H1 (cell line): ENCODE results near the gene BRME1. TPM values are rescaled to one million over a fixed set of nuclear protein-coding genes. Genes with fewer than 3 reads are reported as not detected.

Source experiments
- CTCF ChIA-PET: fragments of 300-600 bp; sonication (Branson Sonifier 250); formaldehyde crosslinking; loops from one replicate; lab custom pipeline; 2021; ENCODE audit not compliant: partially characterized antibody; lab: Charles Lee
- POLR2A ChIA-PET: fragments of 300-600 bp; sonication (Branson Sonifier 250); formaldehyde crosslinking; loops from one replicate; lab custom pipeline; 2021; ENCODE audit warnings: inconsistent platforms; ENCODE audit not compliant: partially characterized antibody; lab: Charles Lee
- DNase-seq, 2 experiments: peaks; one replicate each; pipeline versions ENCODE4 v3.0.0 to v3.0.0-alpha.2; 2010 to 2022; ENCODE audit warnings: low spot score in 2 of 2, low read depth in 1 of 2, mixed read lengths in 1 of 2
- FAIRE-seq: peaks from 2 replicates; lab custom pipeline; 2011; peaks lifted over from hg19 to GRCh38; lab: Jason Lieb, UNC
- H2AFZ ChIP-seq: 2 replicates; pipeline ENCODE4 v1.8.1; 2012; ENCODE audit warnings: low read length, inconsistent platforms
- H2AK5ac ChIP-seq: 2 replicates; pipeline ENCODE4 v1.6.1; 2013; ENCODE audit warnings: low read depth, low read length
- H2BK120ac ChIP-seq: replicated peaks from 2 replicates; pipeline ENCODE3; 2013; ENCODE audit warnings: low read depth, low read length, inconsistent platforms
- H2BK12ac ChIP-seq: 2 replicates; pipeline ENCODE4 v1.6.1; 2013; ENCODE audit warnings: low read depth, low read length
- H2BK15ac ChIP-seq: 2 replicates; pipeline ENCODE4 v1.6.1; 2013; ENCODE audit warnings: low read length
- H2BK20ac ChIP-seq: 2 replicates; pipeline ENCODE4 v1.6.1; 2013; ENCODE audit warnings: low read length
- H2BK5ac ChIP-seq: 2 replicates; pipeline ENCODE4 v1.6.1; 2013; ENCODE audit warnings: low read depth, low read length
- H3K14ac ChIP-seq: 2 replicates; pipeline ENCODE4 v1.6.1; 2013; ENCODE audit warnings: inconsistent platforms; ENCODE audit not compliant: insufficient read length
- H3K18ac ChIP-seq: 2 replicates; pipeline ENCODE4 v1.6.1; 2013; ENCODE audit warnings: low read length; ENCODE audit errors: extremely low read depth
- H3K23ac ChIP-seq: 2 replicates; pipeline ENCODE4 v1.6.1; 2013; ENCODE audit warnings: inconsistent platforms; ENCODE audit not compliant: insufficient read length
- H3K23me2 ChIP-seq: 2 replicates; pipeline ENCODE4 v1.6.1; 2013; ENCODE audit warnings: low read depth, low read length
- H3K27ac ChIP-seq: 2 replicates; pipeline ENCODE4 v1.6.1; 2011; ENCODE audit warnings: low read depth, low read length, inconsistent platforms
- H3K27me3 ChIP-seq, 4 experiments: replicated peaks in 1 of 4; 1 replicate in 1 of 4; 2 replicates in 3 of 4; pipeline versions ENCODE4 v1.6.1 to v1.8.1; 2011 to 2013; ENCODE audit warnings: low read length in 3 of 4, mild to moderate bottlenecking in 3 of 4, inconsistent platforms in 2 of 4, mixed read lengths in 2 of 4, moderate library complexity in 1 of 4; ENCODE audit not compliant: control insufficient read depth in 3 of 4, insufficient read depth in 3 of 4; ENCODE audit errors: extremely low read depth in 1 of 4
- H3K36me3 ChIP-seq, 4 experiments: 2 replicates each; pipeline versions ENCODE4 v1.6.1 to v1.8.1; 2011 to 2013; ENCODE audit warnings: mild to moderate bottlenecking in 4 of 4, low read length in 3 of 4, moderate library complexity in 2 of 4, control low read depth in 1 of 4, inconsistent platforms in 1 of 4; ENCODE audit not compliant: insufficient read depth in 4 of 4, control insufficient read depth in 2 of 4
- H3K4ac ChIP-seq: replicated peaks from 2 replicates; pipeline ENCODE3; 2013; ENCODE audit warnings: low read length, low read depth, mixed read lengths, inconsistent platforms; ENCODE audit not compliant: insufficient read length
- H3K4me1 ChIP-seq, 4 experiments: replicated peaks in 1 of 4; 1 replicate in 1 of 4; 2 replicates in 3 of 4; pipeline versions ENCODE4 v1.6.1 to v1.8.1; 2011 to 2013; ENCODE audit warnings: low read length in 3 of 4, inconsistent platforms in 2 of 4, mixed read lengths in 1 of 4; ENCODE audit not compliant: insufficient read depth in 4 of 4, control insufficient read depth in 3 of 4
- H3K4me2 ChIP-seq, 2 experiments: 2 replicates each; pipeline versions ENCODE4 v1.6.1 to v1.8.1; 2011 to 2013; ENCODE audit warnings: low read depth in 2 of 2, low read length in 2 of 2, control low read depth in 1 of 2, inconsistent platforms in 1 of 2, mild to moderate bottlenecking in 1 of 2; ENCODE audit not compliant: insufficient read depth in 1 of 2
- H3K4me3 ChIP-seq, 4 experiments: fragments of 200-600, 300-600 bp in 1 of 4; sonication (generic), shearing (Covaris generic), sonication (Bioruptor Twin) in 1 of 4; 2 replicates each; pipeline versions ENCODE4 v1.5.1 to v1.8.1; 2011 to 2016; ENCODE audit warnings: low read length in 4 of 4, low read depth in 3 of 4, control low read depth in 2 of 4, inconsistent platforms in 2 of 4, mild to moderate bottlenecking in 2 of 4, mixed read lengths in 1 of 4, moderate library complexity in 1 of 4; ENCODE audit not compliant: insufficient read depth in 2 of 4; ENCODE audit errors: extremely low read depth in 1 of 4
- H3K56ac ChIP-seq: replicated peaks from 2 replicates; pipeline ENCODE3; 2013; ENCODE audit warnings: low read depth, mild to moderate bottlenecking, mixed read lengths, low read length, inconsistent platforms; ENCODE audit not compliant: insufficient read length
- H3K79me1 ChIP-seq: 2 replicates; pipeline ENCODE4 v1.6.1; 2013; ENCODE audit warnings: low read depth, low read length, control low read depth
- H3K79me2 ChIP-seq, 2 experiments: 2 replicates each; pipeline versions ENCODE4 v1.6.1 to v1.8.1; 2012 to 2013; ENCODE audit warnings: low read length in 2 of 2, mild to moderate bottlenecking in 2 of 2, inconsistent platforms in 1 of 2; ENCODE audit not compliant: insufficient read depth in 2 of 2, control insufficient read depth in 1 of 2
- H3K9ac ChIP-seq, 4 experiments: replicated peaks in 1 of 4; 1 replicate in 1 of 4; 2 replicates in 3 of 4; pipeline versions ENCODE4 v1.6.1 to v1.8.1; 2011 to 2013; ENCODE audit warnings: low read depth in 3 of 4, low read length in 3 of 4, control low read depth in 2 of 4, mild to moderate bottlenecking in 2 of 4, moderate library complexity in 2 of 4, inconsistent platforms in 1 of 4; ENCODE audit errors: extremely low read depth in 1 of 4
- H3K9me3 ChIP-seq, 2 experiments: 2 replicates each; pipeline versions ENCODE4 v1.6.1 to v1.8.1; 2012 to 2013; ENCODE audit warnings: mild to moderate bottlenecking in 2 of 2, moderate library complexity in 2 of 2, control low read depth in 1 of 2, inconsistent platforms in 1 of 2, low read depth in 1 of 2, low read length in 1 of 2, mixed read lengths in 1 of 2; ENCODE audit not compliant: insufficient read depth in 2 of 2
- H4K20me1 ChIP-seq, 2 experiments: replicated peaks in 1 of 2; 2 replicates each; pipeline versions ENCODE3 to v1.8.1; 2011 to 2013; ENCODE audit warnings: inconsistent platforms in 2 of 2, low read length in 2 of 2, mild to moderate bottlenecking in 1 of 2; ENCODE audit not compliant: insufficient read depth in 2 of 2, control insufficient read depth in 1 of 2
- H4K5ac ChIP-seq: 2 replicates; pipeline ENCODE4 v1.6.1; 2013; ENCODE audit warnings: low read length, low read depth, mixed read lengths, inconsistent platforms; ENCODE audit not compliant: insufficient read length
- H4K8ac ChIP-seq: 2 replicates; pipeline ENCODE4 v1.8.0; 2013; ENCODE audit warnings: mild to moderate bottlenecking, moderate library complexity, low read length, inconsistent platforms; ENCODE audit not compliant: insufficient read depth; ENCODE audit errors: extremely low read depth
- H4K91ac ChIP-seq: replicated peaks from 2 replicates; pipeline ENCODE3; 2013; ENCODE audit warnings: low read length, mixed read lengths, inconsistent platforms; ENCODE audit not compliant: insufficient read length
- CTBP2 ChIP-seq: IDR thresholded peaks from 2 replicates; pipeline ENCODE4 v1.7.0; 2011; ENCODE audit warnings: borderline replicate concordance, mild to moderate bottlenecking, moderate library complexity, mixed read lengths, low read length; ENCODE audit not compliant: insufficient read depth, insufficient read length
- EP300 ChIP-seq, 2 experiments: IDR thresholded peaks; 1 replicate in 1 of 2; 2 replicates in 1 of 2; pipeline ENCODE4 v1.6.1; 2011 to 2012; ENCODE audit warnings: low read depth in 2 of 2, low read length in 2 of 2, mild to moderate bottlenecking in 2 of 2, borderline replicate concordance in 1 of 2, inconsistent platforms in 1 of 2, moderate library complexity in 1 of 2
- GABPA ChIP-seq: IDR thresholded peaks from 2 replicates; pipeline ENCODE4 v1.6.1; 2011; ENCODE audit warnings: mild to moderate bottlenecking, low read length, moderate library complexity, borderline replicate concordance; ENCODE audit not compliant: insufficient read depth
- KDM4A ChIP-seq: IDR thresholded peaks from one replicate; pipeline ENCODE4 v1.7.1; 2012; ENCODE audit warnings: low read depth, mild to moderate bottlenecking, moderate library complexity, low read length, inconsistent platforms; ENCODE audit not compliant: severe bottlenecking
- RBBP5 ChIP-seq: IDR thresholded peaks from 2 replicates; pipeline ENCODE4 v1.7.1; 2012; ENCODE audit warnings: low read depth, mild to moderate bottlenecking, inconsistent platforms, low read length, moderate library complexity, borderline replicate concordance
- WGBS, 2 experiments: shearing (Covaris generic) in 1 of 2; methylation state at CpG; one replicate each; pipeline versions ENCODE4 v1.1.6 to v1.1.7; 2013 to 2015; ENCODE audit warnings: low lambda C conversion rate in 2 of 2, mixed read lengths in 2 of 2, inconsistent platforms in 1 of 2, low coverage in 1 of 2, missing lambda C conversion rate in 1 of 2; ENCODE audit not compliant: insufficient replicate concordance in 2 of 2, insufficient coverage in 1 of 2, insufficient read length in 1 of 2; ENCODE audit errors: extremely low coverage in 1 of 2, missing lambda C conversion rate in 1 of 2; 5-methylcytosine and 5-hydroxymethylcytosine counted together
- polyA plus RNA-seq, 7 experiments: library from polyadenylated mRNA; depleted of rRNA in 3 of 7; stranded (reverse) in 5 of 7; unstranded in 2 of 7; fragments of >200 nt in 5 of 7; fragments of 200-250 nt in 2 of 7; gene quantifications; 1 replicate in 5 of 7; 2 replicates in 1 of 7; 4 replicates in 1 of 7; pipeline versions ENCODE4 v1.2.1 to v1.2.3, GENCODE V29; 2011 to 2013; ENCODE audit warnings: missing spikeins in 2 of 7, mixed read lengths in 2 of 7
- total RNA-seq: library from RNA; stranded (reverse); fragmentation: NEBNext Ultra II Directional; extraction: Animal tissue kit (Norgen Biotek cat#: 25700); gene quantifications from 2 replicates; pipeline ENCODE4 v1.2.1, GENCODE V29; 2021
- TF ChIP-seq, protein P1 (sequence below): IDR thresholded peaks from 2 replicates; pipeline ENCODE4 v1.6.1; 2012; ENCODE audit warnings: inconsistent platforms
- TF ChIP-seq, protein P2 (sequence below): IDR thresholded peaks from 2 replicates; pipeline ENCODE4 v1.6.1; 2012; ENCODE audit warnings: inconsistent platforms

The BRME1 gene
- total and polyA plus RNA-seq, 2 of the 8 experiments (the other 6 are each of a cell fraction or from before 2014, with no cell fraction given) = 4.6 to 4.7 TPM

DNA sequence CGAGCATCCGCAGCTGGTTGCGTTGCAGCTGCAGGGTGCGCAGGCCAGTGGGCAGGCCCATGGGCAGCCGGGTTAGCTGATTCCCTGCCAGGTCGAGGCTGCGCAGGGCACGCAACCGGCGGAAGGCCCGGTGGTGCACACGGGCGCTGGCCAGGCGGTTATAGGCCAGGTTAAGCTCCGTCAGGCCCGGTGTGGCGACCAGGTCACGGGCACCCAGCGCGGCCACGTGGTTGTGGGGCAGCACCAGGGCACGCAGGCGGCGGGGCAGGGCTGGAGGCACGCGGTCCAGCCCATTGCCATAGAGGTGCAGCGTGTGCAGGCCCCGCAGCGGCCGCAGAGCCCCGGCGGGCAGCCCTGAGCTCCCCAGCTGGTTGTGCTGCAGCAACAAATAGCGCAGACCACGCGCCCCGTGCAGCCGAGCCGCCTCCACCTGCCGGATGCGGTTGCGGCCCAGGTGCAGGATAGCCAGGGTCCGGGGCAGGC, 27.0 kb upstream of the BRME1 start:
- no peak overlapping the region for H3K4me2 ChIP-seq
- WGBS, 2 experiments = 95% methylated on average over 34 of the region's 42 CpGs; no CpG with 5 or more reads in 1 of the 2 experiments
- H3K9ac ChIP-seq = no peak overlapping the region
- POLR2A ChIA-PET = interaction anchor here (1.0 to 5.4 kb wide), 9 partner anchors 9 to 430 kb away, joined by 3 to 39 read pairs (median 7); partner anchors contain the start of gene DCAF15
- no peak overlapping the region for H2BK5ac ChIP-seq
- no peak overlapping the region for H2AK5ac ChIP-seq
- no peak overlapping the region for H3K4me3 ChIP-seq
- peaks cover 0 to 2% (median 0%) of the 10 kb centered on the region in 4 experiments; a peak in 1 of 7 replicates for H3K27me3 ChIP-seq
- CTCF ChIA-PET = interaction anchor here (0.6 to 3.5 kb wide), 22 partner anchors 12 to 144 kb away, joined by 3 to 19 read pairs (median 5); partner anchors contain the start of genes MISP3 and PALM3
- H3K23me2 ChIP-seq = peaks cover 14% of the 10 kb centered on the region; the same call in 1 of the 2 replicates
- no peak overlapping the region for H2BK120ac ChIP-seq
- no peak overlapping the region for H3K14ac ChIP-seq
- H3K4ac ChIP-seq = no peak overlapping the region
- peaks cover 0 to 9% (median 2%) of the 10 kb centered on the region in 4 experiments; a peak in 5 of 8 replicates for H3K36me3 ChIP-seq
- no peak for FAIRE-seq
- H3K4me1 ChIP-seq = peaks cover 3 to 35% (median 15%) of the 10 kb centered on the region in 4 experiments
- no peak overlapping the region for H4K91ac ChIP-seq
- no peak overlapping the region for H3K27ac ChIP-seq
- H3K23ac ChIP-seq = no peak overlapping the region
- peaks cover 0 to 6% of the 10 kb centered on the region in 2 experiments for H4K20me1 ChIP-seq
- no peak overlapping the region for H2BK12ac ChIP-seq
- H2BK15ac ChIP-seq = no peak overlapping the region
- no peak for DNase-seq
- H2BK20ac ChIP-seq = no peak overlapping the region
- H3K79me1 ChIP-seq = peaks cover 3% of the 10 kb centered on the region; the same call in 1 of the 2 replicates
- no peak overlapping the region for H3K18ac ChIP-seq
- H3K56ac ChIP-seq = no peak overlapping the region
- H3K79me2 ChIP-seq = no peaks in the 10 kb centered on the region
- no peak overlapping the region for H2AFZ ChIP-seq
- H3K9me3 ChIP-seq = no peaks in the 10 kb centered on the region
- H4K5ac ChIP-seq = no peak overlapping the region
- H4K8ac ChIP-seq = peak overlapping the region; percentile 35; the same call in 1 of the 2 replicates
- no peak for TF ChIP-seq EP300 (IDR thresholded peaks at IDR 0.05; ENCODE audit: borderline replicate concordance in 1 of 2, low read depth in 2 of 2, low read length in 2 of 2)
- TF ChIP-seq GABPA = no peak
- TF ChIP-seq KDM4A = no peak
- TF ChIP-seq, protein P1, sequence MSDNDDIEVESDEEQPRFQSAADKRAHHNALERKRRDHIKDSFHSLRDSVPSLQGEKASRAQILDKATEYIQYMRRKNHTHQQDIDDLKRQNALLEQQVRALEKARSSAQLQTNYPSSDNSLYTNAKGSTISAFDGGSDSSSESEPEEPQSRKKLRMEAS = no peak
- TF ChIP-seq CTBP2 = no peak
- TF ChIP-seq, protein P2, sequence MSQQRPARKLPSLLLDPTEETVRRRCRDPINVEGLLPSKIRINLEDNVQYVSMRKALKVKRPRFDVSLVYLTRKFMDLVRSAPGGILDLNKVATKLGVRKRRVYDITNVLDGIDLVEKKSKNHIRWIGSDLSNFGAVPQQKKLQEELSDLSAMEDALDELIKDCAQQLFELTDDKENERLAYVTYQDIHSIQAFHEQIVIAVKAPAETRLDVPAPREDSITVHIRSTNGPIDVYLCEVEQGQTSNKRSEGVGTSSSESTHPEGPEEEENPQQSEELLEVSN = no peak
- TF ChIP-seq RBBP5 = no peak
